Ecto neural progenitor cell (in vitro differentiated cells): Measurements from ENCODE around the gene CXCR1.
"Not testable (repeated sequence)": the region's sequence is repeated elsewhere in the genome, so short reads cannot be mapped to it uniquely, and the experiment has no call there.

Experiments used
- DNase-seq: peaks from one replicate; pipeline ENCODE4 v3.0.0-alpha.2; 2018; ENCODE audit warnings: low spot score

CXCR1 gene

GRCh38 chr2:218161644-218162043 lies 5.1 kb downstream of the CXCR1 start:
- no peak for DNase-seq

- DNase-seq, result no peak
These were observed 10.7 kb downstream of the CXCR1 start for GRCh38 chr2:218155953-218156479.

- DNase-seq, result no peak
These were observed 14.0 kb downstream of the CXCR1 start for GRCh38 chr2:218152777-218153176.

- DNase-seq, result no peak
These were observed 14.6 kb downstream of the CXCR1 start for GRCh38 chr2:218152172-218152571.

- DNase-seq, result no peak
These were observed 16.8 kb downstream of the CXCR1 start for GRCh38 chr2:218149848-218150440.

- no peak for DNase-seq
These were observed 17.7 kb downstream of the CXCR1 start for GRCh38 chr2:218149098-218149497.

- DNase-seq, result no peak
These were observed 20.7 kb downstream of the CXCR1 start for GRCh38 chr2:218146056-218146455.

- no peak for DNase-seq
These were observed 21.6 kb downstream of the CXCR1 start for GRCh38 chr2:218145124-218145523.

- no peak for DNase-seq
These were observed 28.7 kb downstream of the CXCR1 start for GRCh38 chr2:218138047-218138446.

- DNase-seq, result no peak
These were observed 29.2 kb downstream of the CXCR1 start for GRCh38 chr2:218137514-218137913.

GRCh38 chr2:218130822-218131221 lies 35.9 kb downstream of the CXCR1 start:
- no peak for DNase-seq

- no peak for DNase-seq
These were observed 36.4 kb downstream of the CXCR1 start for GRCh38 chr2:218130377-218130776.

- DNase-seq, result no peak
These were observed 37.2 kb downstream of the CXCR1 start for GRCh38 chr2:218129458-218130135.

- DNase-seq, result no peak
These were observed 37.8 kb downstream of the CXCR1 start for GRCh38 chr2:218128781-218129457.

GRCh38 chr2:218127929-218128455 lies 38.8 kb downstream of the CXCR1 start:
- no peak for DNase-seq

GRCh38 chr2:218125626-218126080 lies 41.1 kb downstream of the CXCR1 start, which contains the start of gene CXCR2:
CXCR2 (plus strand) TSS chr2:218126028; CDS start chr2:218134802, 8,774 bp downstream.
- DNase-seq, result no peak

- DNase-seq, result no peak
These were observed 41.7 kb downstream of the CXCR1 start for GRCh38 chr2:218125095-218125494.

- no peak for DNase-seq
These were observed 42.8 kb downstream of the CXCR1 start for GRCh38 chr2:218123986-218124385.

- DNase-seq, result not testable (repeated sequence)
These were observed 44.5 kb downstream of the CXCR1 start for GRCh38 chr2:218122286-218122685.

- not testable (repeated sequence) for DNase-seq
These were observed 45.0 kb downstream of the CXCR1 start for GRCh38 chr2:218121789-218122188.
